Neural progenitor cell (in vitro differentiated cells): ENCODE measurements around the gene AGPS.

ENCODE experiments used
- CTCF ChIP-seq: fragments of 200-600 bp; sonication (generic); IDR thresholded peaks from 2 replicates; pipeline ENCODE4 v1.5.1; 2017; ENCODE audit warnings: antibody characterized with exemption, mild to moderate bottlenecking
- EZH2 ChIP-seq: fragments of 200-600 bp; sonication (generic); IDR thresholded peaks from 2 replicates; pipeline ENCODE4 v1.6.1; 2017; ENCODE audit warnings: antibody characterized with exemption, mild to moderate bottlenecking, moderate library complexity

GRCh38 chr2:177547772-177548171, 155.2 kb downstream of the AGPS start:
- TF ChIP-seq EZH2 (no peak), CTCF (no peak)
